Neural cell (in vitro differentiated cells): ENCODE data around the gene CCND1. TPM values are rescaled to one million over a fixed set of nuclear protein-coding genes. Genes with fewer than 3 reads are reported as not detected.

Experiments
- H2AFZ ChIP-seq: fragments of 200-600, 300-800 bp; sonication (generic), shearing (Covaris generic); 2 replicates; pipeline ENCODE4 v1.6.0; 2014; ENCODE audit warnings: low read depth, mild to moderate bottlenecking, antibody characterized with exemption, low read length, moderate library complexity
- H3F3A ChIP-seq: fragments of 200-600 bp; shearing (Covaris generic); 2 replicates; pipeline ENCODE4 v1.6.1; 2016; ENCODE audit warnings: mild to moderate bottlenecking, moderate library complexity, mixed read lengths, antibody characterized with exemption, low read length; ENCODE audit not compliant: insufficient read depth, poor library complexity, severe bottlenecking
- H3K27ac ChIP-seq: fragments of 200-600, 300-800 bp; sonication (generic), shearing (Covaris generic); 2 replicates; pipeline ENCODE4 v1.5.1; 2014; ENCODE audit warnings: mild to moderate bottlenecking, low read length, moderate library complexity
- H3K27me3 ChIP-seq: fragments of 300-800, 200-600 bp; sonication (generic), shearing (Covaris generic); 2 replicates; pipeline ENCODE4 v1.6.0; 2014; ENCODE audit warnings: mild to moderate bottlenecking, low read depth, low read length, moderate library complexity; ENCODE audit not compliant: insufficient read depth
- H3K36me3 ChIP-seq: fragments of 300-800, 200-600 bp; sonication (generic), shearing (Covaris generic); 2 replicates; pipeline ENCODE4 v1.5.1; 2014; ENCODE audit warnings: mild to moderate bottlenecking, antibody characterized with exemption, low read length, moderate library complexity; ENCODE audit not compliant: insufficient read depth
- H3K4me2 ChIP-seq: fragments of 300-800, 200-600 bp; sonication (generic), shearing (Covaris generic); 2 replicates; pipeline ENCODE4 v1.6.0; 2014; ENCODE audit warnings: mild to moderate bottlenecking, low read length
- H3K4me3 ChIP-seq: fragments of 300-800, 200-600 bp; sonication (generic), shearing (Covaris generic); 2 replicates; pipeline ENCODE4 v1.5.1; 2014; ENCODE audit warnings: mild to moderate bottlenecking, low read length, moderate library complexity
- H3K79me2 ChIP-seq: fragments of 200-600 bp; shearing (Covaris generic); replicated peaks from 2 replicates; pipeline ENCODE4 v1.6.0; 2014; ENCODE audit warnings: mild to moderate bottlenecking, low read length, moderate library complexity; ENCODE audit not compliant: insufficient read depth
- H3K9ac ChIP-seq: fragments of 300-800, 200-600 bp; sonication (generic), shearing (Covaris generic); 2 replicates; pipeline ENCODE4 v1.6.1; 2016; ENCODE audit warnings: mild to moderate bottlenecking, low read length, mixed read lengths
- H3K9me2 ChIP-seq: fragments of 200-600 bp; shearing (Covaris generic); 2 replicates; pipeline ENCODE4 v1.6.1; 2016; ENCODE audit warnings: mild to moderate bottlenecking, low read length, mixed read lengths; ENCODE audit not compliant: insufficient read depth
- H3K9me3 ChIP-seq: fragments of 200-600, 300-800 bp; sonication (generic), shearing (Covaris generic); 2 replicates; pipeline ENCODE4 v1.6.1; 2016; ENCODE audit warnings: mild to moderate bottlenecking, mixed run types, low read length, moderate library complexity, mixed read lengths
- H4K20me1 ChIP-seq: fragments of 200-600 bp; shearing (Covaris generic); 2 replicates; pipeline ENCODE4 v1.6.1; 2016; ENCODE audit warnings: mild to moderate bottlenecking, mixed run types; ENCODE audit not compliant: insufficient read depth
- CTCF ChIP-seq: fragments of 450-650 bp; IDR thresholded peaks from 2 replicates; pipeline ENCODE4 v1.5.1; 2014; ENCODE audit warnings: antibody characterized with exemption, mild to moderate bottlenecking, moderate library complexity; ENCODE audit not compliant: poor library complexity, severe bottlenecking
- EP300 ChIP-seq: fragments of 450-650 bp; conservative IDR thresholded peaks from 2 replicates; pipeline ENCODE4 v1.6.1; 2014; ENCODE audit warnings: antibody characterized with exemption, mild to moderate bottlenecking, moderate library complexity; ENCODE audit not compliant: poor library complexity, severe bottlenecking
- EZH2 ChIP-seq: fragments of 200-600, 300-800 bp; shearing (Covaris generic), sonication (generic); IDR thresholded peaks from 2 replicates; pipeline ENCODE4 v1.6.1; 2014; ENCODE audit warnings: antibody characterized with exemption, low read length, borderline replicate concordance, mild to moderate bottlenecking; ENCODE audit not compliant: insufficient read depth, poor library complexity, severe bottlenecking
- MXI1 ChIP-seq: fragments of 450-650 bp; conservative IDR thresholded peaks from 2 replicates; pipeline ENCODE4 v1.6.1; 2014; ENCODE audit warnings: antibody characterized with exemption, mild to moderate bottlenecking; ENCODE audit not compliant: poor library complexity, severe bottlenecking
- POLR2AphosphoS5 ChIP-seq: IDR thresholded peaks from 2 replicates; pipeline ENCODE4 v1.6.1; 2012
- RAD21 ChIP-seq: fragments of 450-650 bp; conservative IDR thresholded peaks from 2 replicates; pipeline ENCODE4 v1.6.1; 2014; ENCODE audit warnings: antibody characterized with exemption, mild to moderate bottlenecking, moderate library complexity
- REST ChIP-seq: IDR thresholded peaks from 2 replicates; pipeline ENCODE4 v1.6.1; 2012; ENCODE audit warnings: borderline replicate concordance
- SMC3 ChIP-seq: fragments of 450-650 bp; conservative IDR thresholded peaks from 2 replicates; pipeline ENCODE4 v1.6.1; 2014; ENCODE audit warnings: antibody characterized with exemption, mild to moderate bottlenecking, moderate library complexity; ENCODE audit not compliant: poor library complexity
- TAF1 ChIP-seq: IDR thresholded peaks from 2 replicates; pipeline ENCODE4 v1.6.1; 2012; ENCODE audit warnings: low read depth
- polyA plus RNA-seq: library from polyadenylated mRNA; depleted of rRNA; stranded (reverse); fragments of >200 nt; gene quantifications from 2 replicates; pipeline ENCODE4 v1.2.3, GENCODE V29; 2014

Gene CCND1
- polyA plus RNA-seq, 1 donor from 2014 or later = 2.7 TPM

- H3K9ac ChIP-seq = no peak overlapping the region
- no peaks in the 10 kb centered on the region for H3F3A ChIP-seq
- no peak for TF ChIP-seq RAD21
- no peak for TF ChIP-seq MXI1
- peaks cover 9% of the 10 kb centered on the region for H3K79me2 ChIP-seq
- H3K9me2 ChIP-seq = no peaks in the 10 kb centered on the region
- no peaks in the 10 kb centered on the region for H4K20me1 ChIP-seq
- no peaks in the 10 kb centered on the region for H3K36me3 ChIP-seq
- H3K27ac ChIP-seq = no peak overlapping the region
- H2AFZ ChIP-seq = no peak overlapping the region
- no peak overlapping the region for H3K4me2 ChIP-seq
- H3K27me3 ChIP-seq = no peaks in the 10 kb centered on the region
- no peaks in the 10 kb centered on the region for H3K9me3 ChIP-seq
- H3K4me3 ChIP-seq = no peak overlapping the region
These were observed 28.5 kb downstream of the CCND1 start for GRCh38 chr11:69669486-69669885.

GRCh38 chr11:69670158-69670845 lies 29.3 kb downstream of the CCND1 start:
- TF ChIP-seq MXI1 (no peak), TAF1 (no peak), EP300 (peak; percentile 23), EZH2 (no peak), POLR2AphosphoS5 (no peak), REST (no peak), CTCF (peak; percentile 90), RAD21 (peak; percentile 76), SMC3 (peak; percentile 83)
- H3K4me3 ChIP-seq = no peak overlapping the region

More at GRCh38 chr11:69670158-69670845, 29.3 kb downstream of the CCND1 start:
- Histone ChIP-seq H3K36me3 (no peaks in the 10 kb centered on the region), H3K9me2 (no peaks in the 10 kb centered on the region), H3K9me3 (no peaks in the 10 kb centered on the region), H4K20me1 (no peaks in the 10 kb centered on the region), H2AFZ (no peak overlapping the region), H3K27me3 (no peaks in the 10 kb centered on the region), H3K9ac (no peak overlapping the region), H3K79me2 (peaks cover 16% of the 10 kb centered on the region), H3F3A (no peaks in the 10 kb centered on the region), H3K27ac (no peak overlapping the region), H3K4me2 (no peak overlapping the region)
